22Rv1 (cell line): ENCODE results near the gene RERE.

ENCODE experiments used
- CTCF ChIP-seq: fragments of 450-650 bp; IDR thresholded peaks from 2 replicates; pipeline ENCODE4 v1.5.1; 2017; ENCODE audit warnings: mild to moderate bottlenecking
- ZFX ChIP-seq: fragments of 450-650 bp; IDR thresholded peaks from 2 replicates; pipeline ENCODE4 v1.6.1; 2017; ENCODE audit warnings: antibody characterized with exemption, borderline replicate concordance

- no peak for TF ChIP-seq ZFX
- TF ChIP-seq CTCF: no peak
Measured at GRCh38 chr1:8317647-8318381, 499.6 kb downstream of the RERE start, which contains the start of gene SLC45A1.
